Fibroblast of skin of left quadriceps (primary cell): Measurements from ENCODE around the gene KIRREL1.

ENCODE experiments used
- DNase-seq, 2 experiments: peaks; one replicate each; pipeline ENCODE4 v3.0.0-alpha.2; 2013; ENCODE audit warnings: low read depth in 2 of 2

KIRREL1 gene

GRCh38 chr1:158146165-158146564, 152.7 kb downstream of the KIRREL1 start:
- no peak for DNase-seq

DNA sequence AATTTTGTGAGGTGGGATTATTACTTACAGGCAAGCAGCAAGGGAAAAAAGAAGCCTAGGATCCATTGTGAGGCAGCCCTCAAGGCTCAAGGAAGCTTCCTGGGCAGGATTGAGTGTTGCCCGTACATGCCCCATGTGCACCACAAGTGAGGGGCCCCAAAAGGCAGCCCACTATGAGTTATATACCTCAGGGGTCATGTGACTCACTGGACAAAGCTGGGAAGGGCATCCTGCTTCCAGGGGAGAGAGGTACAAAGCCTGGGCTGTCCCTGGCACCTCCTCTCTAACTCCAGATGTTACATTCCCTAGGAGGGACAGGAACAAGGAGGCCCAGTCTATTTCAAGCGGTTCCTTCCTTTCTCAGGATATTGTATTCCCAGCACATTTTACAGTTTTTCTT, 153.3 kb downstream of the KIRREL1 start:
- DNase-seq, result no peak

DNA sequence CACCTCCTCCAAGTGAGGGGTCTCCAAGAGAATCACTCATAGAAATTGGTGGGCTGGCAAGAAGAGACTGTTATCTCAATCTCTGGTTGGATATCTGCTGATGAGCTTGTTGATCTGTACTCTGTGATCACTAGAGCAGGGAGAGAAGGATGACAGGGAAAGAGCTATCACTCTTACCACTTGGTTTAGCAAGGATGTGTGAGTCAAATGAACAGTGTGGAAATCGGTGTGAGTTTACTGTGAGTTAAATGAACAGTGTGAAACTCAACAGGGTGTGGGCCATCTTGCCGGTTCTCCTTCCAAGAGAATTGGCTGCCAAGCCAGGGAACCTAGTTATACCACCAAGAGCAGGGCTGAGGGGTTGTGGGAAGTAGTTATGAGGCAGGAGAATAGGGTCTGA, 154.0 kb downstream of the KIRREL1 start:
- DNase-seq, result no peak

DNA sequence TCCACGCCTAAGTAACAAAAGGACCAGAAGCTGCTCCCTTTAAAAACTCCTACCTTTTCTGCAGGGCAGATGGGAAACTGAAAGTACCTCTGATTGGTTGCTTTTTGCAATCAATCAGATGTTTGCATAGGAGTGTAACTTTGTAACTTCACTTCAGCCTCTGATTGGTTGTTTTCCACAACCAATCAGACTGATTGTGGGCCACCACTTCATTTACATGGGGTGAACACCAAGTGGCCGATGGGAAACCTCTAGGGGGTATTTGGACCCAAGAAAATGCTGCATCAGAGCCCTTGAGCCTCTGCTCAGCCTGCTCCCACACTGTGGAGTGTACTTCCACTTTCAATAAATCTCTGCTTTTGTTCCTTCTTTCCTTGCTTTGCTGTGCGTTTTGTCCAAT, 154.4 kb downstream of the KIRREL1 start:
- no peak for DNase-seq

DNA sequence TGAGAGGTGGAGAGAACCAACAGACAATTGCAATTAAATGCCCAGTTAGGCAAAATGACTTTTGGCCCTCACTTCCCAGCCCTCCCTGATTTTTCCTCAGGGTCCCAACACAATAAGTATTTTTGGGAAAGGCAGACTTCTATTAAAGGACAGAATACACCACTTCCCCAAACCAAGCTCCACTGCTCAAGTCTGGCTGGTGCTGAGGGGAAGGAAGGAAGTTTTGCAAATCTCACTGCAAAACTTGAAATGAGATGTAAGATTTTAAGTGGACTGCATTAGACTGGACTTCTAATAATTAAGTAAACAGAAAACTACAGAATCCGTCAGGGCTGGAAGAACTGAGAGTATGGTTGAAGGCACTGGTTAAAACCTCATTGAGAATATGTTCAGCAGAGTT, 155.0 kb downstream of the KIRREL1 start:
- DNase-seq, result no peak

DNA sequence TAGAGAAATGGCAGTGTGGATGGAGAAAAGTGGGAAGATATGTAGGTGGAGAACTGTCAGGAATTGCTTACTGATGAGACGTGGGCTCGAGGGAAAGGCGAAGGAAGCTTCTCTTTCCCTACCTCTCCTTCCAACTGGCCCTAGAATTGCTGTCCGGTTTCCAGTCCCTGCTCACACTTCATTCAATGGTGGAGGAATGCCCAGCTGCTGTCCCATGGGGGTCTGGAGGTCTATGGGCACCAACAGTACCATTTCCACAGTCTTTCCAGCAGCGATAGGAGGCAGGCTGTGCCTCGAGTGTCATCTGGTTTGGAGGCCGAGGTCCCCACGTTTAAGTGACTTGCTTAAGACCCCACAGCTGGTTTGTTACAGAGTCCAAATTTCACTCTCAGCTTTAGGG, 155.7 kb downstream of the KIRREL1 start:
- DNase-seq, result no peak
